ENCODE data around the gene KRTAP10-12.
A peak's percentile ranks its signal among the peaks of the same experiment; 100 is the strongest.

KRTAP10-12 gene

GRCh38 chr21:44699502-44700001 lies 2.6 kb downstream of the KRTAP10-12 start:
- no peak for DNase-seq

GRCh38 chr21:44700101-44701022 lies 3.4 kb downstream of the KRTAP10-12 start:
- DNase-seq: no peak

GRCh38 chr21:44701023-44701400 lies 4.0 kb downstream of the KRTAP10-12 start:
- DNase-seq: no peak

- no peak for DNase-seq
Measured at GRCh38 chr21:44701541-44701940, 4.6 kb downstream of the KRTAP10-12 start.

- no peak for DNase-seq
Measured at GRCh38 chr21:44702111-44702972, 5.4 kb downstream of the KRTAP10-12 start.

- no peak for DNase-seq
Measured at GRCh38 chr21:44702973-44703730, 6.2 kb downstream of the KRTAP10-12 start.

- no peak for DNase-seq
Measured at GRCh38 chr21:44703731-44704635, 7.0 kb downstream of the KRTAP10-12 start.

GRCh38 chr21:44704636-44705001 lies 7.6 kb downstream of the KRTAP10-12 start:
- DNase-seq: no peak

GRCh38 chr21:44706026-44706705 lies 9.2 kb downstream of the KRTAP10-12 start:
- DNase-seq: no peak

GRCh38 chr21:44706706-44707581 lies 10.0 kb downstream of the KRTAP10-12 start:
- no peak for DNase-seq

GRCh38 chr21:44708213-44708865 lies 11.4 kb downstream of the KRTAP10-12 start:
- no peak for DNase-seq

GRCh38 chr21:44708866-44709425 lies 12.0 kb downstream of the KRTAP10-12 start:
- DNase-seq: no peak

- DNase-seq: peak; percentile 25
Measured at GRCh38 chr21:44709426-44710293, 12.7 kb downstream of the KRTAP10-12 start.

GRCh38 chr21:44710294-44710665 lies 13.3 kb downstream of the KRTAP10-12 start:
- DNase-seq: no peak

GRCh38 chr21:44710756-44711326 lies 13.9 kb downstream of the KRTAP10-12 start:
- no peak for DNase-seq

GRCh38 chr21:44711327-44712202 lies 14.6 kb downstream of the KRTAP10-12 start, which contains the start of gene TSPEAR:
TSPEAR (minus strand) TSS chr21:44711572; CDS start chr21:44711514, 58 bp downstream.
- no peak for DNase-seq

All from CD4-positive, alpha-beta T cell treated with Interleukin-12 subunit alpha and Interleukin-12 subunit beta, for 1 hour (primary cell).